NCI-H2107 treated with DMSO at 0.1 percent for 48 hours (cell line): ENCODE measurements around the gene LRP11.
"Not testable (repeated sequence)": the region's sequence is repeated elsewhere in the genome, so short reads cannot be mapped to it uniquely, and the experiment has no call there.

Experiments
- DNase-seq: peaks from one replicate; lab custom pipeline; 2025; ENCODE audit not compliant: unreplicated experiment; lab: John Stamatoyannopoulos, UW

The LRP11 gene

DNA sequence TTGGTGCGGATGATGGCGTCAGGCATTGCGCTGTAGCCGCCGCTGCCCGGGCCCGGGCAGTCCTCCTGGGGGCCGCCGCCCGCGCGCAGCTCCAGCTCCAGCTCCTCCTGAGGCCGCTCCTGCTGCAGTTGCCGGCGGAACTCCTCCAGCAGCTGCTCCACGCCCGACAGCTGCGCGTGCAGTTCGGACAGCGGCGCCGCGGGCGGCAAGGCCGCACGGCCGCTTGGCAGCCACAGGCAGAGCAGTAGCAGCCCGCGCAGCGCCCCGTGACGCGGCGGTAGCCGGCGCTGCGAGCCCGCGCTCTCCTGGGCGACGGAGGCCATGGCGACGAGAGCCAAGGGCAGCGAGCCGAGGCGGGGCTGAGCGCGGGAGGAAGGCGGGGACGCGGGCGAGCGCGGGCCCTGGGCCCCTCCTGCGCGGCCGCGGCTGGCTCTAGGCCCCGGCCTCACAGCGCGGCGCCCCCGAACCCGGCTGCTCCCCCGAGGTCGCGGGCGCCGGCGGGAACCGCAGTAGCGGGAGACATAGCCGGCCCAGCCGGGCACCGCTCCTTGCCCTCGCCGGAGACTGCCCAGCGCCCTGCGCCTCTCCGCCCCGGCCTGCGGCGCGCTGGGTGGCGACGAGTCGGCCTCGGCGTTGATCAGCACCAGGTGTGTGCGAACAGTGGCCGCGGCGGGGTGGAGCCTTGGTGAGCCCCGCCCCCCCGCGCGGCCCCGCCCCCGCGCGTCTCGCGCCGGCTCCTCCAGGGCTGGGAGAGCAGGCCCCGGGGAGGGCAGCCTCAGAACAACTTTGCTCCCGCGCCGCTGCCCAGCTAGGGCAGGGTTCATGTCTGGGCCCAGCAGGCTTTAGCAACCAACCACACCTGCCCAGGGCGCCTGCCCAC is at the start of gene LRP11:
TSS of gene LRP11 (minus strand) at position 662 of the 880 bp plus-strand sequence. CDS start at position 323, 339 bp downstream.
- DNase-seq, result peak; percentile 68

DNA sequence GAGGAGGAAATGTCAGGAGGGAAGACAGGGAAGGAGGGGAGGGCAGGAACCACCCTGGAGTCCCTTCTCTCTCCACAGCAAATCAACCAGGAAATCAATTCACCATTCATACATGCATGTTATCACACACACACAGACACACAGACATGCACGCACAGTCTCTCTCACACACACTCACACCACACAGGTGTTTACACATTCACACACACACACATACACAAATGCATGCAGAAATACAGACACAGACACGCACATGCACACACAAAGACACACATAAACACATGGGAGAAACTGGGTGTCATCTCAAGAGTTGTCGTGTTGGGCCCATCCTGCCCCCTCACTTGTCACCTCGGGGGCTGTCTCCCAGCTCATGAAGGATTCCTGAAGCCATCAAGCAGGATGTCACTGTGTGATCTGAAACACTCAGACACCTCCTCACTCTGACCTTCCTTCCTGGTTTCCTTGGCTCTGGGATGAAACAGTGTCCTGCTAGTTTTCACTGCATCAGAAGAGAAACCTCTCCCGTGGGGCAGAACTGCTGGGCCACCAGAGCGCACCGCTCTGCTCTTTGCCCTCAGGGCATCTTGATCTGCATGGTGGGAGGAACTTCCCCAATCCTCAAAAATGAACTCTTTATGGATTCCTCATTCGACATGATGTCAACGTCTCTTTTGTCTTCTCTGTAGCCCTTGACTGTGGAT is 49.5 kb upstream of the LRP11 start:
- no peak for DNase-seq

DNA sequence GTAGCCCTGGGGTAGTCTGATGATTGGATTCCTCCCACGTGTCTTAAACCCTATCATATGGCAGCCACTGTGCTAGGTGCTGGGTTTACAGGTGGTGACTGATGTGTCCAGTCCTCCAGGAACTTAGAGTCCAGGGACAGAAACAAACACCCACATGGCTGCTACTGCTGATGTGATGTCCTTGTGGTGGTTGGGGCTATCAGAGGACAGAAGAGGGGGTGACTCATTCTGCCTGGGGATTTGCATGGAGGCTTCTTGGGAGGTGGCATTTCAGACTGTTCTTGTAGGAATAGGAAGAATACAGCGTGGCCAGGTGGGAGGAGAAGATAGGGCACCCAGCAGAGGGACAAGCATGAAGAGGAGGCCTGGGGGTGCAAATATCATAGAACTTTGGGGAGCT is 48.9 kb upstream of the LRP11 start:
- no peak for DNase-seq

DNA sequence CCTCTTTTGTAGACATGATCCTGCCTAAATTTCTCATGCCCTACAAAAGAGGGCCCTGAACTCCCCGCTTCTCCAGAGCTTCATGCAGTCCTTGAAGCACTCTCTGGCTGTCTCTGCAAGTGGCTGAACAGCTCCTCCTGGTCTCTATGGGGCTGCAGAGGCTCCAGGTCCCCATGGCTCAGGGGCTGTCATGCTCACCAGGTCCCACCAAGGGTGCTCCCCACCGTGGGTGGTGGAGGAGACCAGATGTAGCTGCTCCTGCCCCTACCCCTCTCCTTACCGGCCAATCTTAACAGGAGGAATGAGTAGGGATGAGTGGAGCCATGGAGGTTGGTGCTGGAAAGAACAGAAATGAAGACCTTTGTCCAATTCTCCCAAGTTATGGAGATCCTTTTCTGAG is 48.5 kb upstream of the LRP11 start:
- not testable (repeated sequence) for DNase-seq

- no peak for DNase-seq
Observed at GRCh38 chr6:149910721-149911151, 46.6 kb upstream of the LRP11 start.

DNA sequence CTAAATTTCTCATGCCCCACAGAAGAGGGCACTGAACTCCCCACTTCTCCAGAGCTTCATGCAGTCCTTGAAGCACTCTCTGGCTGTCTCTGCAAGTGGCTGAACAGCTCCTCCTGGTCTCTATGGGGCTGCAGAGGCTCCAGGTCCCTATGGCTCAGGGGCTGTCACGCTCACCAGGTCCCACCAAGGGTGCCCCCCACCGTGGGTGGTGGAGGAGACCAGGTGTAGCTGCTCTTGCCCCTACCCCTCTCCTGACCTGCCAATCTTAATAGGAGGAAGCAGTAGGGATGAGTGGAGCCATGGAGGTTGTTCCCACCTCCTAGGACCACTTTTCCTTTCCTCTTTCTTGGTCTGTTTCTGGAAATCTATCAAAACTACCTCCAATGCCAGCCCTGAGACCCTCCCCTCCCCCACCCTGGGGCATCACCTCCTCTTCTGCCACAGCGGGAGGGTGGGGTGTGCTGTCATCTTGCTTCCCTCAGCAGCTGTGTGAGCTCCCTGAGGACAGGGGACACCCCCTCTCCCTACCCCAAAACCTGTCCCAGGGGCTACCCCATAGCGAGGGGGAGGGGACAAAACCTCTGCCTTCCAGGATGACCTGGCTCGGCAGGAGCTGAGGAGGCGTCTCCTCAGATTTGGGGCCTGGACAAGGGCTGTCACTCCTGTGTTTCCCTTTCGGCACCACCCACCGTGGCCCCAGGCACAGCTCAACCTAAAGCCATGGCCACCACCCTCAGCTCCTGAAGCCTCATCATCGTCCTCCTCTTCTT is 45.7 kb upstream of the LRP11 start:
- no peak for DNase-seq

GRCh38 chr6:149908480-149908879 is 44.3 kb upstream of the LRP11 start:
- DNase-seq, result not testable (repeated sequence)

DNA sequence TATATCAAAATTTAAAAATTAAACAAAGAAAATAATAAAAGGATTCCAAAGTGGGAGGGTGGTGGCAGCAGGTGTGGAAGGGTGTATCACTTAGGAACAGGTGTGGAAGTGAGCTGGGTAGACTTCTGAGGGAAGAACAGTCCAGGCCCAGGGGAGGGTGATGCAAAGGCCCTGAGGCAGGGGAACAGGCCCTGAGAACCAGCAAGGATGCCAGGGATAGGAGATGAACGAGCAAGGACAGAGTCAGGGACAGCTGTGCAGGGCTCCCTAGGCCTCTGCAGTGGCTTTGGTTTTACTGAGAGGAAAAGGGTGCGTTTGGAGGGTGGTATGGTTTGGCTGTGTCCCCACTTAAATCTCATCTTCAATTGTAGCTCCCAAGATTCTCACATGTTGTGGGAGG is 43.2 kb upstream of the LRP11 start:
- DNase-seq, result no peak

- DNase-seq, result no peak
Observed at GRCh38 chr6:149906405-149906804, 42.2 kb upstream of the LRP11 start.

GRCh38 chr6:149905911-149906371 is 41.8 kb upstream of the LRP11 start:
- DNase-seq, result no peak

GRCh38 chr6:149905371-149905910 is 41.3 kb upstream of the LRP11 start:
- DNase-seq, result no peak

GRCh38 chr6:149904661-149905370 is 40.7 kb upstream of the LRP11 start:
- peak; percentile 39 for DNase-seq

DNA sequence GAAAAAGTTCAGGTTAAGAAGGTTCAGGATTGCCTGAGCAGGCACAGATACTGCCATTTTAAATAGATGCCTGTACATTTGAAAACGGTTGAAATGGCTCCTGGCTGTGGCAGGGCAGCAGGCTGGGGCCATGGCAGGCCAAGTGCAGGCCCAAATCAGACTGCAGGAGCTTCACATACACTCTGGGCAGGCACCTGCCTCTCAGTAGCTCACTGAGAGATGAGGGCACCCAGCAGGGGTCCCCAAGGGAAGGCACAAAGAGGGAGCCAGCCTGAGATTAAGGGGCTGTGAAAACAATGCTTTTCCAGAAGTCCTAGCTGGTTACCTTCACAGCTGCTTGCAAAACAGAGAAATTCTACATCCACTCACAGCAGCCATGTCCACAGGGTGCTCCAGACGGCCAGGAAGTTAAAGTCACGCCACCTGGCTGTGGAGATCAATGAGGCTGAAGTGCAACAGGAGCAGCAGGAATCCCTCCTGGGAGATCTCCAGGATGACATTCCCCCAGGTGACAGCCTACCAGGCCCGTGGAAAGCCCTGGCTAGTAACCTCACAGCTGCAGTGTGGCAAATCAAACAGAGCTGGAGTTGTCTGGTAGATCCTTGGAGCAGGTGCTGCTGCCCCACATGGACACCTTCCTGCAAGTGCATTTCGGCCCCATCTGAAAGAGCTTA is 39.9 kb upstream of the LRP11 start:
- peak; percentile 85 for DNase-seq

DNA sequence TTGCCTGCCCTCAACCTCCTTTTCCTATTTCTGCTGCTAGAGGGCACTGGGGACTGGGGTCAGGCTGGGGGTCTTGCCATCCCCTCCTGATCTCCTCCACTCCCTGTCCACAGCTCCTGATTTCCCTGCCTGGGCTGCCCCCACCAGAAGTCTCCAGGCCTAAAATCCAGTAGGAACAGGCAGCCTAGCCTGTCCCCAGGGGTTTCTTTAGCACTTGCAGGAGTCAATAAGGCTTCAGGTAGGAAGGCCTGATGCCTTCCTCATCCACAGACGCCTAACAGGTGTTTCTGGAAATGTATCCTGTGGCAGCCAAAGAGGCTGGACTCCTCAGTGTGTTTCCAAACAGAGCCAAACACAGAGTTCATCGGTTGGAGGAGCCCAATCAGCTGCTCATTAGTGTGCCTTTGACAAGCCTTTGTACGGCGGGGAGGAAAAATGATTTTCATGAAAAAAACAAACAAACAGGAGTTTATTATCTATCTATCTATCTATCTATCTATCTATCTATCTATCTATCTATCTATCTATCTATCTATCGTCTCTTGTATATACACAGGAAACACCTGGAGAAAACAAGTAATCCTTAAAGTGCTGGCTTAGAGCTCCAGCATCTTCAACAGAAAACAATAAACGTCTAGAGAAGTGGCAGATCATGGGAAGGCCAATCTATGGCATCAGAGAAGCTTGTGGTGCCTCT is 37.4 kb upstream of the LRP11 start:
- DNase-seq, result peak; percentile 29

DNA sequence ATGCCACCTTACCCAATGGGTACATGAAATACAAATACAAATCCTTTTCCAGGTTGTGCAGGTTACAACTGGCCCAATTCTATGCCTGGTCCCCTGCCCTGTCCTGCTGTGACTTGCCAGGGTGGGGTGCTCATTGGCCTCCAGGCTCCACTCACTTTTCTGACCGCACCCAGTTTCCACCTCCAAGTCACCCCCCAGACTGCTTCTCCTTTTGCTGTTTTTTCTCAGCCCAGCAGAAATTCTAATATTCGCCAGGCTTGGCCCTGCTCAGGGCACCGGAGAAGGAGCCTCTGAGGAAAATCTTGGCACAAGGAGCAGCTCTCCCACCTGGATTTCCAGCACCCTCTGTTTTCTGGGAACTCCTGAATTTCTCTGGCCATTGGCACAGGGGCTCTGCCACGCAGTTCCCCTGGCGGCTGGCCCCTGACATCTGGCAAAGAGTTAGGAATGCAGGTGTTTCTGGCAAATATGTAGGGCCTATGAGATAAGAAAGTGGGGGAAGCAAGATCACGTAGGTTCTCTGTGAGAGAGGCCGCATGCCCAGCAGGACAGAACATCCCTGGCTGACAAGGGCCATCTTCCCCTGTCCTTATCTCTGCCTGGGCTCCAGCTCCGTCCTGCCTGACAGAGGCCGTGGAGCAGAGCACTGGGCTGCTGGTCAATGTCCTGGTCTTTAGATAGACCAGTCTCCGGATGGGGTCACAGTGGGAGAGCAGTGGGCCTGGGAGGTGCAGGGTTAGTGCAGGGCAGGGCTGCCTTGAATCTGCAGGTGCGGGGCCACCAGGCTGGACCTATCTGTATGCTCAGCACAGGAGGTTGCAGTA is 36.7 kb upstream of the LRP11 start:
- DNase-seq, result no peak

DNA sequence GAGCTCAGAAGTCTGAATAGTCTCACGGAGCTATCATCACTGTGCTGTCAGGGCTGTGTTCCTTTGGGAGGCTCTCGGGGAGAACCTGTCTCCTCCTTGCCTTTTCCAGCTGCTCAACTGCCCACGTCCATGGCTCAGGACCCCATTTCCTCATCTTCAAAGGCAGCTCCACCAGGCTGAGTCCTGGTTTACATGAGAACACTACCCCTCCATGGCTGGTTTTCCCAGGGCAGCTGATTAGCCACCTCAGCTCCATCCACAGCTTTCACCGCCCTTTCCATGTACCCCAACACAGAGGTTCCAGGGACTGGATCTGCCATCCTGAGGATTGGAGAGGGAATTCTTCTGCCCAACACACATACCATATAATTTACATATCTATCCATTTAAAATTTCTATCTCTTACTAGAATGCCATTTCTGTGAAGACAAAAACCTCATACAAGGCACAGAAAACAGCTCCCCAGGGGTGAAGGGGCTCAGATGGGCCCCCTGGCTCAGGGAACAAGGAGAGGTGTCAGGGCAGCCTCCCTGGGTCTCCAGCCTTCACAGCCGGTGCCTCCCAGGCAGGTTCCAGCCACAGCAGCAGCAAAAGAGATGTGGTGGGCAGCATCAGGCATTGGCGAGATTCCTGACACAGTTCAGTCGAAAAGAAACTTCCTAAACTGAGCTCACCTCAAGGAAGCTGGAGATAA is 35.9 kb upstream of the LRP11 start:
- DNase-seq, result no peak

GRCh38 chr6:149899486-149899885 is 35.3 kb upstream of the LRP11 start:
- no peak for DNase-seq

DNA sequence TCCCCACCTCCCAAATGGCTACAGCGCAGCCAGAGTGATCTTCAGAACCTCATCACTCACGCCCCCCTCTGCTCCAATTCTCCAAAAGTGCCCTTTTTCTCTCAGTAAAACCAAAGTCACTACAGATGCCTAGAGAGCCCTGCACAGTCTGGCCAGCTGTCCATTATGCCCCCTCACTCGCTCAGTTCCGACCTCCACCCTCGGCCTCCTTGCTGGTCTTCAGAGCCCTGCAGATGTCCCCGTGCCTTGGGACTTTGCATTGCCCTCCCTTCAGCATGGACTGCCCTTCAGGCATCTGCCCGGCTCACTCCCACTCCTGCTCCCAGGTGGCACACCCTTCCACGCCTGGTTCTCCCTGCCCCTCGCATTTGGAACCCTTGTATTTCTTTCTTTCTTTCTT is 34.8 kb upstream of the LRP11 start:
- no peak for DNase-seq
